HG03558 (cell line): ENCODE measurements around the gene ST6GALNAC1.
"Not testable (repeated sequence)": the region's sequence is repeated elsewhere in the genome, so short reads cannot be mapped to it uniquely, and the experiment has no call there.

ENCODE experiments used
- ATAC-seq: cut with Tn5 transposase; IDR thresholded peaks from one replicate; pipeline ENCODE4 v1.9.1; 2021; ENCODE audit warnings: moderate number of reproducible peaks; ENCODE audit not compliant: unreplicated experiment; ENCODE audit errors: extremely low read depth

Gene ST6GALNAC1

GRCh38 chr17:76645481-76645880, 1.9 kb upstream of the ST6GALNAC1 start:
- no peak for ATAC-seq

- no peak for ATAC-seq
These were observed 1.4 kb upstream of the ST6GALNAC1 start for GRCh38 chr17:76644995-76645394.

- ATAC-seq = no peak
These were observed 563 bp downstream of the ST6GALNAC1 start for GRCh38 chr17:76642994-76643393.

- ATAC-seq = no peak
These were observed 1.5 kb downstream of the ST6GALNAC1 start for GRCh38 chr17:76642032-76642561.

GRCh38 chr17:76641501-76641900, 2.1 kb downstream of the ST6GALNAC1 start:
- ATAC-seq = no peak

GRCh38 chr17:76640550-76641380, 2.8 kb downstream of the ST6GALNAC1 start:
- ATAC-seq = no peak

GRCh38 chr17:76638263-76638662, 5.3 kb downstream of the ST6GALNAC1 start:
- ATAC-seq = no peak

GRCh38 chr17:76636486-76637206, 6.9 kb downstream of the ST6GALNAC1 start:
- ATAC-seq = not testable (repeated sequence)

GRCh38 chr17:76635659-76636360, 7.7 kb downstream of the ST6GALNAC1 start:
- ATAC-seq = no peak

- ATAC-seq = no peak
These were observed 8.5 kb downstream of the ST6GALNAC1 start for GRCh38 chr17:76635039-76635438.

- no peak for ATAC-seq
These were observed 9.8 kb downstream of the ST6GALNAC1 start for GRCh38 chr17:76633628-76634328.

GRCh38 chr17:76631821-76632565, 11.6 kb downstream of the ST6GALNAC1 start:
- no peak for ATAC-seq

GRCh38 chr17:76630151-76630550, 13.4 kb downstream of the ST6GALNAC1 start:
- ATAC-seq = no peak

- ATAC-seq = no peak
These were observed 16.0 kb downstream of the ST6GALNAC1 start for GRCh38 chr17:76627510-76627909.

- ATAC-seq = no peak
These were observed 17.1 kb downstream of the ST6GALNAC1 start for GRCh38 chr17:76626442-76626841.

- no peak for ATAC-seq
These were observed 18.1 kb downstream of the ST6GALNAC1 start for GRCh38 chr17:76625496-76625895.

- no peak for ATAC-seq
These were observed 20.0 kb downstream of the ST6GALNAC1 start for GRCh38 chr17:76623271-76624146.

GRCh38 chr17:76617838-76618237, 25.7 kb downstream of the ST6GALNAC1 start:
- ATAC-seq = no peak
